Endothelial cell of umbilical vein (primary cell): ENCODE results near the gene RFPL1. TPM values are rescaled to one million over a fixed set of nuclear protein-coding genes. Genes with fewer than 3 reads are reported as not detected.
"Not testable (repeated sequence)": the region's sequence is repeated elsewhere in the genome, so short reads cannot be mapped to it uniquely, and the experiment has no call there.

Experiments
- BruUV-seq: library from RNA; stranded (reverse); fragments of 400-500 nt; replicated peaks from 2 replicates; lab custom pipeline; 2021; lab: Mats Ljungman, UMichigan
- CTCF ChIA-PET: fragments of 300-600, 350-600 bp; sonication (Branson Sonifier 250); formaldehyde crosslinking; loops from one replicate; lab custom pipeline; 2021; ENCODE audit warnings: antibody characterized with exemption, inconsistent platforms; lab: Charles Lee
- POLR2A ChIA-PET: fragments of 300-600, 350-600 bp; sonication (Branson Sonifier 250); formaldehyde crosslinking; loops from one replicate; lab custom pipeline; 2021; ENCODE audit warnings: antibody characterized with exemption, inconsistent platforms; lab: Charles Lee
- DNase-seq: peaks from one replicate; pipeline ENCODE4 v3.0.0-alpha.2; 2011; ENCODE audit warnings: low read depth, low spot score
- FAIRE-seq: peaks from 2 replicates; lab custom pipeline; 2011; peaks lifted over from hg19 to GRCh38; lab: Jason Lieb, UNC
- H2AFZ ChIP-seq: 2 replicates; pipeline ENCODE4 v1.6.0; 2012; ENCODE audit warnings: low read depth, low read length, control low read depth, inconsistent platforms
- H3K27ac ChIP-seq: 2 replicates; pipeline ENCODE4 v1.5.1; 2011; ENCODE audit warnings: low read depth, mild to moderate bottlenecking, control low read depth, low read length, moderate library complexity; ENCODE audit not compliant: insufficient read depth
- H3K27me3 ChIP-seq, 2 experiments: 2 replicates each; pipeline versions ENCODE4 v1.6.0 to v1.6.1; 2011; ENCODE audit warnings: low read length in 2 of 2, mixed read lengths in 1 of 2; ENCODE audit not compliant: control insufficient read depth in 2 of 2, insufficient read depth in 2 of 2
- H3K36me3 ChIP-seq, 2 experiments: 2 replicates in 1 of 2; 3 replicates in 1 of 2; pipeline ENCODE4 v1.5.1; 2011; ENCODE audit warnings: low read length in 2 of 2, mild to moderate bottlenecking in 1 of 2, moderate library complexity in 1 of 2; ENCODE audit not compliant: control insufficient read depth in 2 of 2, insufficient read depth in 2 of 2; ENCODE audit errors: extremely low read depth in 1 of 2
- H3K4me1 ChIP-seq: 3 replicates; pipeline ENCODE4 v1.5.1; 2011; ENCODE audit warnings: mild to moderate bottlenecking, low read length; ENCODE audit not compliant: control insufficient read depth, insufficient read depth; ENCODE audit errors: extremely low read depth
- H3K4me2 ChIP-seq: 2 replicates; pipeline ENCODE4 v1.6.1; 2011; ENCODE audit warnings: low read length, control low read depth, mixed read lengths; ENCODE audit not compliant: insufficient read depth
- H3K4me3 ChIP-seq, 3 experiments: fragments of 200-600 bp in 1 of 3; sonication (generic), shearing (Covaris generic) in 1 of 3; replicated peaks in 1 of 3; 2 replicates each; pipeline ENCODE4 v1.5.1; 2011 to 2016; ENCODE audit warnings: control low read depth in 3 of 3, low read length in 3 of 3, mild to moderate bottlenecking in 2 of 3, inconsistent platforms in 1 of 3, low read depth in 1 of 3, moderate library complexity in 1 of 3; ENCODE audit not compliant: insufficient read depth in 1 of 3
- H3K79me2 ChIP-seq: 2 replicates; pipeline ENCODE4 v1.6.0; 2012; ENCODE audit warnings: low read length, inconsistent platforms; ENCODE audit not compliant: control insufficient read depth, insufficient read depth
- H3K9ac ChIP-seq: replicated peaks from 2 replicates; pipeline ENCODE3; 2011; ENCODE audit warnings: low read length, control low read depth; ENCODE audit not compliant: insufficient read depth; ENCODE audit errors: extremely low read depth
- H3K9me1 ChIP-seq: replicated peaks from 3 replicates; pipeline ENCODE4 v1.6.0; 2011; ENCODE audit warnings: mild to moderate bottlenecking, low read length; ENCODE audit not compliant: control insufficient read depth, insufficient read depth; ENCODE audit errors: extremely low read depth
- H3K9me3 ChIP-seq: replicated peaks from 2 replicates; pipeline ENCODE4 v1.5.1; 2012; ENCODE audit warnings: low read length, inconsistent platforms; ENCODE audit not compliant: control insufficient read depth, insufficient read depth
- H4K20me1 ChIP-seq: replicated peaks from 2 replicates; pipeline ENCODE3; 2011; ENCODE audit warnings: mild to moderate bottlenecking, low read length; ENCODE audit not compliant: control insufficient read depth, insufficient read depth; ENCODE audit errors: extremely low read depth
- CTCF ChIP-seq, 2 donors: IDR thresholded peaks; 1 replicate in 1 of 2; 2 replicates in 1 of 2; pipeline ENCODE4 v1.5.1; 2011; ENCODE audit warnings: low read length in 2 of 2, mild to moderate bottlenecking in 2 of 2, moderate library complexity in 2 of 2, control low read depth in 1 of 2, inconsistent platforms in 1 of 2, low read depth in 1 of 2; ENCODE audit not compliant: insufficient read depth in 1 of 2; ENCODE audit errors: extremely low read depth in 1 of 2
- EZH2 ChIP-seq: IDR thresholded peaks from 2 replicates; pipeline ENCODE4 v1.6.1; 2012; ENCODE audit warnings: borderline replicate concordance, low read depth, mild to moderate bottlenecking, moderate library complexity, low read length, inconsistent platforms; ENCODE audit not compliant: severe bottlenecking
- FOS ChIP-seq: IDR thresholded peaks from 2 replicates; pipeline ENCODE4 v1.6.1; 2011; ENCODE audit warnings: mild to moderate bottlenecking, low read length, moderate library complexity, borderline replicate concordance; ENCODE audit not compliant: insufficient read depth
- GATA2 ChIP-seq: IDR thresholded peaks from 2 replicates; pipeline ENCODE4 v1.7.0; 2011; ENCODE audit warnings: low read depth, mild to moderate bottlenecking, moderate library complexity, mixed read lengths, low read length; ENCODE audit not compliant: insufficient read length, insufficient read depth
- POLR2A ChIP-seq: IDR thresholded peaks from 2 replicates; pipeline ENCODE4 v1.6.1; 2012; ENCODE audit warnings: low read depth, mild to moderate bottlenecking, control low read depth, low read length
- dilution Hi-C: fragments of 300-500 bp; cut with MboI; formaldehyde crosslinking; loops from one replicate; pipeline ENCODE4 v1.15.0; 2019; ENCODE audit warnings: low sequenced_read_pairs; ENCODE audit not compliant: extremely low pct_ligation_motif_present
- intact Hi-C: fragments of 100-400 bp; cut with micrococcal nuclease; formaldehyde crosslinking; loops from one replicate; pipeline ENCODE4 v1.10.0; 2022
- polyA plus RNA-seq, 4 experiments: library from polyadenylated mRNA; depleted of rRNA in 3 of 4; stranded (reverse) in 3 of 4; unstranded in 1 of 4; fragments of >200 nt; gene quantifications; 2 replicates each; pipeline versions ENCODE4 v1.2.1 to v1.2.3, GENCODE V29; 2011 to 2012; ENCODE audit warnings: missing spikeins in 1 of 4
- total RNA-seq: library from RNA; stranded (reverse); gene quantifications from 2 replicates; pipeline ENCODE4 v1.2.3, GENCODE V29; 2021

RFPL1 gene
- total and polyA plus RNA-seq, 2 donors (not counting 3 experiments of a cell fraction or from before 2014, with no cell fraction given): not detected

DNA sequence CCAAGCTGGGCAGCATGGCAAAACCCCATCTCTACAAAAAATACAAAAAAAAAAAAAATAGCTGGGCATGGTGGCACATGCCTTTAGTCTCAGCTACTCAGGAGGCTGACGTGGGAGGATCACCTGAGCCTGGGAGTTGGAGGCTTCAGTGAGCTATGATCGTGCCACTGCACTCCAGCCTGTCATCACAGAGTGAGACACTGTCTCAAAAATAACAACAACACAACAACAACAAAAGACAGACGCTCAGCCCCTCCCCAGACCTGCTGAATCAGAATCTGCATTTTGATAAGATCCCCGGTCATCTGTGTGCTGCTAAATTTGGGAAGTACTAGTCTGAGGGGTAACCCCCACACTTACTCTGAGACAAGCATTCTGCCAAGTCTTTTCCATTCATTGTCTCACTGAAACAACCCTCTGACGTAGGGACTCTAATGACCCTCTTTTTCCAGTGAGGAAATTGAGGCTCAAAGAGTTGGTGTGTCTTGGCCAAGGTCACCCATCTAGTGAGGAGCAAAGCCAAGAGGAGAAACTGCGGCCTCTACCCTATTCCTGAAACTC is 49.1 kb downstream of the RFPL1 start:
- no TSS peak for BruUV-seq
- CTCF ChIA-PET: interaction anchor here (1.1 to 1.9 kb wide), 2 partner anchors 10 to 18 kb away, joined by 4 read pairs; no protein-coding TSS in a partner anchor
- intact Hi-C loops: no loop called here
- Histone ChIP-seq H3K36me3 (no peaks in the 10 kb centered on the region), H3K9ac (no peak overlapping the region), H3K79me2 (no peaks in the 10 kb centered on the region), H3K4me3 (no peak overlapping the region), H3K27ac (no peak overlapping the region), H2AFZ (no peak overlapping the region), H3K9me3 (no peaks in the 10 kb centered on the region), H4K20me1 (no peaks in the 10 kb centered on the region), H3K4me2 (no peak overlapping the region), H3K27me3 (no peaks in the 10 kb centered on the region), H3K4me1 (no peaks in the 10 kb centered on the region), H3K9me1 (no peaks in the 10 kb centered on the region)
- FAIRE-seq (no peak), DNase-seq (no peak)
- POLR2A ChIA-PET: no interaction called here
- no peak for TF ChIP-seq CTCF (IDR thresholded peaks at IDR 0.05; ENCODE audit: extremely low read depth in 1 of 2, insufficient read depth in 1 of 2, low read depth in 1 of 2, low read length in 2 of 2)
- TF ChIP-seq FOS: no peak
- no peak for TF ChIP-seq EZH2
- no peak for TF ChIP-seq GATA2
- no peak for TF ChIP-seq POLR2A
- dilution Hi-C loops: no loop called here

GRCh38 chr22:29489127-29489780 is 50.9 kb downstream of the RFPL1 start:
- H3K36me3 ChIP-seq, H3K4me1 ChIP-seq, H2AFZ ChIP-seq, DNase-seq, H3K27ac ChIP-seq, H3K27me3 ChIP-seq, H3K4me3 ChIP-seq, H4K20me1 ChIP-seq, H3K9me3 ChIP-seq, dilution Hi-C loops, H3K79me2 ChIP-seq, H3K9me1 ChIP-seq, intact Hi-C loops, FAIRE-seq, POLR2A ChIA-PET, H3K4me2 ChIP-seq, H3K9ac ChIP-seq, BruUV-seq: not testable (repeated sequence)
- CTCF ChIA-PET: interaction anchor here (1.2 kb wide), 1 partner anchor 23 kb away, joined by 3 read pairs; no protein-coding TSS in a partner anchor
